AG04450 (cell line): ENCODE measurements around the gene PPIA. TPM values are rescaled to one million over a fixed set of nuclear protein-coding genes. Genes with fewer than 3 reads are reported as not detected.

Source experiments
- CTCF ChIA-PET: fragments of 300-600, 350-600 bp; formaldehyde crosslinking; extraction: SDS; loops from one replicate; lab custom pipeline; 2022; ENCODE audit warnings: antibody characterized with exemption, inconsistent platforms; lab: Charles Lee
- POLR2A ChIA-PET: fragments of 350-600 bp; formaldehyde crosslinking; extraction: SDS; loops from one replicate; lab custom pipeline; 2021; ENCODE audit warnings: antibody characterized with exemption, inconsistent platforms; lab: Yijun Ruan, JAX
- DNase-seq: peaks from one replicate; pipeline ENCODE4 v3.0.0-alpha.2; 2011; ENCODE audit warnings: low read depth, low spot score
- H3K27ac ChIP-seq: one replicate; pipeline ENCODE4 v1.5.1; 2012; ENCODE audit warnings: low read depth, low read length, control low read depth
- H3K27me3 ChIP-seq: one replicate; pipeline ENCODE4 v1.6.0; 2012; ENCODE audit warnings: low read length; ENCODE audit not compliant: control insufficient read depth, insufficient read depth
- H3K4me3 ChIP-seq: 2 replicates; pipeline ENCODE4 v1.5.1; 2011; ENCODE audit warnings: mild to moderate bottlenecking, low read depth, low read length, control low read depth
- H3K9me3 ChIP-seq: 2 replicates; pipeline ENCODE4 v1.5.1; 2012; ENCODE audit warnings: low read length; ENCODE audit not compliant: control insufficient read depth, insufficient read depth
- CTCF ChIP-seq: IDR thresholded peaks from 2 replicates; pipeline ENCODE4 v1.5.1; 2011; ENCODE audit warnings: low read depth, low read length, control low read depth, inconsistent platforms
- polyA plus RNA-seq: library from polyadenylated mRNA; depleted of rRNA; stranded (reverse); fragments of >200 nt; gene quantifications from 2 replicates; pipeline ENCODE4 v1.2.3, GENCODE V29; 2011

Gene PPIA
- polyA plus RNA-seq, 1 experiment, result 5,100 TPM

GRCh38 chr7:44808914-44809393 is 12.5 kb downstream of the PPIA start:
- H3K4me3 ChIP-seq, result no peak overlapping the region
- POLR2A ChIA-PET, result interaction anchor here (0.7 kb wide), 1 partner anchor 341 kb away, joined by 8 read pairs; no protein-coding TSS in a partner anchor

GRCh38 chr7:44811093-44811492 is 14.6 kb downstream of the PPIA start:
- CTCF ChIA-PET, result interaction anchor here (0.6 kb wide), 1 partner anchor 222 kb away, joined by 4 read pairs; no protein-coding TSS in a partner anchor
- no peak for TF ChIP-seq CTCF
- DNase-seq, result no peak
- Histone ChIP-seq H3K27me3 (no peaks in the 10 kb centered on the region), H3K27ac (no peak overlapping the region), H3K4me3 (no peak overlapping the region), H3K9me3 (no peaks in the 10 kb centered on the region)
- POLR2A ChIA-PET, result no interaction called here

More at GRCh38 chr7:44808914-44809393, 12.5 kb downstream of the PPIA start:
- Histone ChIP-seq H3K27me3 (no peaks in the 10 kb centered on the region), H3K9me3 (no peaks in the 10 kb centered on the region), H3K27ac (no peak overlapping the region)
- no peak for DNase-seq
- CTCF ChIA-PET, result no interaction called here
- no peak for TF ChIP-seq CTCF

- H3K27me3 ChIP-seq, result no peaks in the 10 kb centered on the region
- ChIA-PET CTCF (no interaction called here), POLR2A (no interaction called here)
- no peaks in the 10 kb centered on the region for H3K9me3 ChIP-seq
- H3K27ac ChIP-seq, result no peak overlapping the region
- no peak overlapping the region for H3K4me3 ChIP-seq
- no peak for DNase-seq
- no peak for TF ChIP-seq CTCF
Measured at GRCh38 chr7:44811571-44811970, 15.1 kb downstream of the PPIA start.

GRCh38 chr7:44814919-44815318 is 18.4 kb downstream of the PPIA start:
- POLR2A ChIA-PET, result no interaction called here
- no peak for DNase-seq
- CTCF ChIA-PET, result no interaction called here
- no peaks in the 10 kb centered on the region for H3K9me3 ChIP-seq
- no peak overlapping the region for H3K27ac ChIP-seq
- no peak overlapping the region for H3K4me3 ChIP-seq
- no peaks in the 10 kb centered on the region for H3K27me3 ChIP-seq
- no peak for TF ChIP-seq CTCF

- Histone ChIP-seq H3K9me3 (no peaks in the 10 kb centered on the region), H3K4me3 (no peak overlapping the region), H3K27me3 (no peaks in the 10 kb centered on the region), H3K27ac (no peak overlapping the region)
- TF ChIP-seq CTCF, result no peak
- ChIA-PET POLR2A (interaction anchor here (0.8 kb wide), 1 partner anchor 29 kb away, joined by 3 read pairs; the partner anchor contains the start of gene H2AZ2), CTCF (interaction anchor here (0.6 kb wide), 1 partner anchor 11 kb away, joined by 4 read pairs; no protein-coding TSS in a partner anchor)
- DNase-seq, result no peak
Measured at GRCh38 chr7:44819292-44819691, 22.8 kb downstream of the PPIA start.
